Upper lobe of left lung (tissue), 6 donors: ENCODE results near the gene KRTAP8-1. TPM values are rescaled to one million over a fixed set of nuclear protein-coding genes. Genes with fewer than 3 reads are reported as not detected.

Experiments
- ATAC-seq, 2 donors: fragments of 200-7000 bp; cut with Tn5 transposase; one replicate each; pipeline ENCODE4 v1.9.1; 2022; ENCODE audit warnings: mild to moderate bottlenecking in 2 of 2, moderate library complexity in 2 of 2; ENCODE audit not compliant: low FRiP score in 2 of 2
- DNase-seq, 2 donors: peaks; one replicate each; pipeline ENCODE4 v3.0.0-alpha.2; 2019 to 2020
- H3K27ac ChIP-seq, 4 donors: fragments of 200-600 bp; sonication (generic); one replicate each; pipeline ENCODE4 v1.5.1; 2016 to 2019
- H3K27me3 ChIP-seq, 4 donors: fragments of 200-600 bp; sonication (generic); one replicate each; pipeline ENCODE4 v1.5.1; 2017 to 2019
- H3K36me3 ChIP-seq, 4 donors: fragments of 200-600 bp; sonication (generic); one replicate each; pipeline ENCODE4 v1.5.1; 2016 to 2019
- H3K4me1 ChIP-seq, 4 donors: fragments of 200-600 bp; sonication (generic); one replicate each; pipeline ENCODE4 v1.5.1; 2018 to 2019
- H3K4me3 ChIP-seq, 4 donors: fragments of 200-600 bp; sonication (generic); one replicate each; pipeline ENCODE4 v1.5.1; 2017 to 2019; ENCODE audit warnings: mild to moderate bottlenecking in 2 of 4, moderate library complexity in 1 of 4
- H3K9me3 ChIP-seq, 4 donors: fragments of 200-600 bp; sonication (generic); one replicate each; pipeline ENCODE4 v1.5.1; 2018 to 2019
- CTCF ChIP-seq, 6 experiments: fragments of 450-650 bp in 4 of 6; fragments of 200-600 bp in 2 of 6; sonication (generic) in 2 of 6; IDR thresholded peaks; one replicate each; pipeline ENCODE4 v1.5.1; 2016 to 2019; ENCODE audit warnings: antibody characterized with exemption in 6 of 6
- EP300 ChIP-seq, 4 donors: sonication (generic); formaldehyde crosslinking; IDR thresholded peaks; one replicate each; pipeline ENCODE4 v1.5.1; 2017; ENCODE audit warnings: antibody characterized with exemption in 4 of 4, control low read depth in 2 of 4
- POLR2A ChIP-seq, 4 donors: fragments of 450-650 bp; IDR thresholded peaks; one replicate each; pipeline ENCODE4 v1.5.1; 2016 to 2017; ENCODE audit warnings: antibody characterized with exemption in 4 of 4, mild to moderate bottlenecking in 2 of 4
- POLR2AphosphoS5 ChIP-seq, 2 donors: sonication (generic); formaldehyde crosslinking; IDR thresholded peaks; one replicate each; pipeline ENCODE4 v1.5.1; 2017; ENCODE audit warnings: antibody characterized with exemption in 2 of 2
- WGBS, 2 donors: methylation state at CpG; one replicate each; pipeline ENCODE4 v1.1.5; 2017 to 2018; 5-methylcytosine and 5-hydroxymethylcytosine counted together
- small RNA-seq, 4 donors: library from RNA; depleted of rRNA; stranded (forward); fragments of <200 nt; gene quantifications; one replicate each; pipeline ENCODE3, GENCODE V24; 2016
- total RNA-seq, 6 donors: library from RNA; depleted of rRNA in 4 of 6; stranded (reverse); fragments of >200 nt in 4 of 6; gene quantifications; one replicate each; pipeline versions ENCODE4 v1.1.0 to v1.2.1, GENCODE V29; 2016 to 2021
- donor health status: DM: no; HTN: no; CAD: no; lungs with moderate emphysema.
- donor health status: DM: no; HTN: yes; CAD: no; lungs with severe emphysema.

The KRTAP8-1 gene
- total RNA-seq, 6 donors from 2014 or later, result not detected

GRCh38 chr21:30793581-30794314, 19.3 kb downstream of the KRTAP8-1 start:
- TF ChIP-seq CTCF (IDR thresholded peaks at IDR 0.05) (no peak), POLR2A (IDR thresholded peaks at IDR 0.05) (no peak), POLR2AphosphoS5 (IDR thresholded peaks at IDR 0.05) (no peak), EP300 (IDR thresholded peaks at IDR 0.05) (no peak)
- no peaks in the 10 kb centered on the region for H3K27me3 ChIP-seq
- ATAC-seq, result no peak
- 32 to 56% methylated on average over 2 of the region's 2 CpGs for WGBS, 2 donors
- no peak for DNase-seq
- H3K9me3 ChIP-seq, result no peaks in the 10 kb centered on the region
- no peaks in the 10 kb centered on the region for H3K4me1 ChIP-seq
- H3K27ac ChIP-seq, result no peak overlapping the region
- no peak overlapping the region for H3K4me3 ChIP-seq
- H3K36me3 ChIP-seq, result no peaks in the 10 kb centered on the region

- no peaks in the 10 kb centered on the region for H3K9me3 ChIP-seq
- no peak overlapping the region for H3K27ac ChIP-seq
- TF ChIP-seq POLR2A (IDR thresholded peaks at IDR 0.05) (no peak), POLR2AphosphoS5 (IDR thresholded peaks at IDR 0.05) (no peak), EP300 (IDR thresholded peaks at IDR 0.05) (no peak), CTCF (IDR thresholded peaks at IDR 0.05) (no peak)
- no peak overlapping the region for H3K4me3 ChIP-seq
- ATAC-seq, result no peak
- H3K27me3 ChIP-seq, result no peaks in the 10 kb centered on the region
- H3K36me3 ChIP-seq, result no peaks in the 10 kb centered on the region
- DNase-seq, result no peak
- no peaks in the 10 kb centered on the region for H3K4me1 ChIP-seq
- WGBS, 2 donors, result 94 to 97% methylated on average over 1 of the region's 1 CpG
Observed at GRCh38 chr21:30779249-30779648, 33.8 kb downstream of the KRTAP8-1 start.

- DNase-seq (no peak), ATAC-seq (no peak)
- Histone ChIP-seq H3K36me3 (no peaks in the 10 kb centered on the region), H3K4me3 (no peak overlapping the region), H3K27ac (no peak overlapping the region), H3K27me3 (no peaks in the 10 kb centered on the region), H3K9me3 (no peaks in the 10 kb centered on the region), H3K4me1 (no peaks in the 10 kb centered on the region)
- TF ChIP-seq CTCF (IDR thresholded peaks at IDR 0.05) (no peak), POLR2AphosphoS5 (IDR thresholded peaks at IDR 0.05) (no peak), POLR2A (IDR thresholded peaks at IDR 0.05) (no peak), EP300 (IDR thresholded peaks at IDR 0.05) (no peak)
- 83 to 86% methylated on average over 4 of the region's 4 CpGs for WGBS, 2 donors
Observed at GRCh38 chr21:30769724-30770431, 43.2 kb downstream of the KRTAP8-1 start.

Small RNAs within 50 kb of the gene (small RNA-seq; reads per million reads assigned to genes)
- gene AP000244.1, result 0 reads per million in 4 donors
- 0 reads per million in 4 donors for gene KRTAP8-2P
- 0 reads per million in 4 donors for gene KRTAP8-3P

Other genes starting within 250 kb of the KRTAP8-1 start
- not detected for gene KRTAP22-2, start 222.9 kb downstream of the KRTAP8-1 start, total RNA-seq
- not detected for gene KRTAP6-3, start 220.8 kb downstream of the KRTAP8-1 start, total RNA-seq
- gene KRTAP6-2, start 214.4 kb downstream of the KRTAP8-1 start, total RNA-seq, result not detected
- not detected for gene KRTAP22-1, start 212.2 kb downstream of the KRTAP8-1 start, total RNA-seq
- not detected for gene KRTAP6-1, start 199.3 kb downstream of the KRTAP8-1 start, total RNA-seq
- gene KRTAP20-1, start 196.8 kb downstream of the KRTAP8-1 start, total RNA-seq, result not detected
- gene KRTAP20-4, start 192.6 kb downstream of the KRTAP8-1 start, total RNA-seq, result not detected
- not detected for gene KRTAP20-2, start 178.1 kb downstream of the KRTAP8-1 start, total RNA-seq
- gene KRTAP20-3, start 170.4 kb downstream of the KRTAP8-1 start, total RNA-seq, result not detected
- gene KRTAP21-3, start 94.5 kb downstream of the KRTAP8-1 start, total RNA-seq, result not detected
- not detected for gene KRTAP21-2, start 66.0 kb downstream of the KRTAP8-1 start, total RNA-seq
- not detected for gene KRTAP21-1, start 57.8 kb downstream of the KRTAP8-1 start, total RNA-seq
- gene KRTAP7-1, start 16.5 kb upstream of the KRTAP8-1 start, total RNA-seq, result not detected
- gene KRTAP11-1, start 68.3 kb upstream of the KRTAP8-1 start, total RNA-seq, result under 1 TPM in 1 of 6 donors, not detected in 5; 0.46 TPM
- gene KRTAP19-8, start 225.2 kb upstream of the KRTAP8-1 start, total RNA-seq, result 10 to 100 TPM in 1 of 6 donors, not detected in 5; 10.0 TPM